ENCODE measurements around the gene CFB.

DNA sequence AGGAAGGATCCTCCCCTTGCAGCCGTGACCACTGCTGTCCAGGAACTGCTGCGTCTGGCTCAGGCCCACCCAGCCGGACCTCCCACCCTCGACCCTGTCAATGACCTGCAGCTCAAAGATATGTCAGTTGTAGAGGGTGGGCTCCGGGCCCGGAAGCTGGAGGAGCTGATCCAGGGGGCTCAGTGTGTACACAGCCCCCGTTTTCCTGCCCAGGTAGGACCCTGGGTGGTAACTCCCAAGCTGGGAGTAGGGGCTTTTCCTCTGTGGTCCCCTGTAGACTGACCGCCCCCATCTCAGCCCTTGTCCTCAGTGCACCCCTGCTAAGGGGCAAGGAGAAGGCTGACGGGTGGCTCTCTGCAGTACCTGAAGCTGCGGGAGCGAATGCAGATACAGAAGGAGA is 22.4 kb downstream of the CFB start:
- TF ChIP-seq, protein P1, sequence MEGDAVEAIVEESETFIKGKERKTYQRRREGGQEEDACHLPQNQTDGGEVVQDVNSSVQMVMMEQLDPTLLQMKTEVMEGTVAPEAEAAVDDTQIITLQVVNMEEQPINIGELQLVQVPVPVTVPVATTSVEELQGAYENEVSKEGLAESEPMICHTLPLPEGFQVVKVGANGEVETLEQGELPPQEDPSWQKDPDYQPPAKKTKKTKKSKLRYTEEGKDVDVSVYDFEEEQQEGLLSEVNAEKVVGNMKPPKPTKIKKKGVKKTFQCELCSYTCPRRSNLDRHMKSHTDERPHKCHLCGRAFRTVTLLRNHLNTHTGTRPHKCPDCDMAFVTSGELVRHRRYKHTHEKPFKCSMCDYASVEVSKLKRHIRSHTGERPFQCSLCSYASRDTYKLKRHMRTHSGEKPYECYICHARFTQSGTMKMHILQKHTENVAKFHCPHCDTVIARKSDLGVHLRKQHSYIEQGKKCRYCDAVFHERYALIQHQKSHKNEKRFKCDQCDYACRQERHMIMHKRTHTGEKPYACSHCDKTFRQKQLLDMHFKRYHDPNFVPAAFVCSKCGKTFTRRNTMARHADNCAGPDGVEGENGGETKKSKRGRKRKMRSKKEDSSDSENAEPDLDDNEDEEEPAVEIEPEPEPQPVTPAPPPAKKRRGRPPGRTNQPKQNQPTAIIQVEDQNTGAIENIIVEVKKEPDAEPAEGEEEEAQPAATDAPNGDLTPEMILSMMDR (IDR thresholded peaks at IDR 0.05; ENCODE audit: low read length) = no peak
- TF ChIP-seq EZH2 (IDR thresholded peaks at IDR 0.05; ENCODE audit: borderline replicate concordance, low read length) = no peak
